HCT116 (cell line): Measurements from ENCODE around the gene NPHS1. TPM values are rescaled to one million over a fixed set of nuclear protein-coding genes. Genes with fewer than 3 reads are reported as not detected.

ENCODE experiments used
- ATAC-seq: fragments of 200-7000 bp; cut with Tn5 transposase; 2 replicates; pipeline ENCODE4 v1.9.1; 2020; ENCODE audit warnings: mild to moderate bottlenecking, moderate library complexity
- BruUV-seq: library from RNA; stranded (reverse); fragments of 400-500 nt; replicated peaks from 2 replicates; lab custom pipeline; 2021; lab: Mats Ljungman, UMichigan
- CTCF ChIA-PET: fragments of 300-600 bp; sonication (Branson Sonifier 250); formaldehyde crosslinking; loops from one replicate; lab custom pipeline; 2021; ENCODE audit warnings: antibody characterized with exemption; lab: Charles Lee
- POLR2A ChIA-PET: fragments of 300-600, 350-600 bp; sonication (Branson Sonifier 250); formaldehyde crosslinking; loops from one replicate; lab custom pipeline; 2021; ENCODE audit warnings: antibody characterized with exemption; lab: Charles Lee
- RAD21 ChIA-PET, 2 experiments: fragments of 300-600 bp; sonication (Branson Sonifier 250); formaldehyde crosslinking; loops; one replicate each; lab custom pipeline; 2023; ENCODE audit warnings: low total read pairs in 2 of 2; ENCODE audit not compliant: uncharacterized antibody in 2 of 2, unreplicated experiment in 2 of 2, low non-redundant PET in 1 of 2; lab: Charles Lee
- DNase-seq: peaks from one replicate; pipeline ENCODE4 v3.0.0-alpha.2; 2010; ENCODE audit warnings: low read depth, low spot score
- H2AFZ ChIP-seq: fragments of 200-600 bp; shearing (Covaris generic), sonication (generic); 2 replicates; pipeline ENCODE4 v1.6.1; 2017; ENCODE audit warnings: low read depth, mixed run types, mixed read lengths, antibody characterized with exemption, low read length; ENCODE audit not compliant: poor library complexity, severe bottlenecking
- H3K27ac ChIP-seq: 2 replicates; pipeline ENCODE4 v1.5.1; 2012; ENCODE audit warnings: low read depth, low read length
- H3K27me3 ChIP-seq: fragments of 200-600 bp; sonication (generic); 2 replicates; pipeline ENCODE4 v1.6.1; 2016; ENCODE audit warnings: mixed run types, low read length, mixed read lengths; ENCODE audit not compliant: insufficient read depth
- H3K36me3 ChIP-seq, 2 experiments: fragments of 200-500 bp in 1 of 2; fragments of 200-600 bp in 1 of 2; sonication (Bioruptor generic) in 1 of 2; sonication (generic) in 1 of 2; 2 replicates each; pipeline versions ENCODE4 v1.5.1 to v1.6.1; 2014 to 2016; ENCODE audit warnings: low read length in 2 of 2, inconsistent platforms in 1 of 2, mixed read lengths in 1 of 2, mixed run types in 1 of 2; ENCODE audit not compliant: insufficient read depth in 2 of 2, control insufficient read depth in 1 of 2
- H3K4me1 ChIP-seq, 2 experiments: fragments of 200-600 bp in 1 of 2; sonication (generic) in 1 of 2; 2 replicates each; pipeline versions ENCODE4 v1.5.1 to v1.6.1; 2012 to 2017; ENCODE audit warnings: low read length in 2 of 2, inconsistent platforms in 1 of 2, mild to moderate bottlenecking in 1 of 2, mixed read lengths in 1 of 2, mixed run types in 1 of 2, moderate library complexity in 1 of 2; ENCODE audit not compliant: insufficient read depth in 2 of 2, control insufficient read depth in 1 of 2
- H3K4me2 ChIP-seq: fragments of 200-600 bp; sonication (generic); 2 replicates; pipeline ENCODE4 v1.6.1; 2017; ENCODE audit warnings: mixed run types, low read length, mixed read lengths
- H3K4me3 ChIP-seq, 2 experiments: fragments of 200-600 bp in 1 of 2; sonication (generic) in 1 of 2; replicated peaks in 1 of 2; 2 replicates each; pipeline ENCODE4 v1.5.1; 2011 to 2016; ENCODE audit warnings: low read length in 2 of 2, control low read depth in 1 of 2, low read depth in 1 of 2, mild to moderate bottlenecking in 1 of 2, mixed read lengths in 1 of 2, mixed run types in 1 of 2
- H3K79me2 ChIP-seq: fragments of 200-600 bp; sonication (generic); 2 replicates; pipeline ENCODE4 v1.6.1; 2017; ENCODE audit warnings: mild to moderate bottlenecking, mixed run types, low read length, moderate library complexity, mixed read lengths; ENCODE audit not compliant: insufficient read depth
- H3K9ac ChIP-seq: fragments of 200-600 bp; sonication (generic); 2 replicates; pipeline ENCODE4 v1.6.1; 2016; ENCODE audit warnings: low read length, mixed read lengths
- H3K9me2 ChIP-seq: fragments of 200-600 bp; sonication (generic), shearing (Covaris generic); 2 replicates; pipeline ENCODE4 v1.6.1; 2017; ENCODE audit warnings: mixed run types, mild to moderate bottlenecking, moderate library complexity; ENCODE audit not compliant: insufficient read depth
- H3K9me3 ChIP-seq, 2 experiments: fragments of 200-500 bp in 1 of 2; fragments of 200-600 bp in 1 of 2; sonication (Bioruptor generic) in 1 of 2; sonication (generic) in 1 of 2; 2 replicates each; pipeline ENCODE4 v1.6.1; 2014 to 2017; ENCODE audit warnings: low read length in 2 of 2, mixed read lengths in 2 of 2, inconsistent platforms in 1 of 2, low read depth in 1 of 2, mild to moderate bottlenecking in 1 of 2, mixed run types in 1 of 2, moderate library complexity in 1 of 2; ENCODE audit not compliant: control insufficient read depth in 1 of 2, insufficient read depth in 1 of 2
- H4K20me1 ChIP-seq: fragments of 200-600 bp; sonication (generic), shearing (Covaris generic); 2 replicates; pipeline ENCODE4 v1.6.1; 2017; ENCODE audit warnings: mixed run types, mild to moderate bottlenecking, moderate library complexity; ENCODE audit not compliant: insufficient read depth
- ATF3 ChIP-seq: IDR thresholded peaks from 2 replicates; pipeline ENCODE4 v1.6.1; 2012
- CEBPB ChIP-seq: IDR thresholded peaks from 2 replicates; pipeline ENCODE4 v1.6.1; 2012; ENCODE audit warnings: low read depth
- ELF1 ChIP-seq: IDR thresholded peaks from 2 replicates; pipeline ENCODE4 v1.6.1; 2012; ENCODE audit warnings: low read depth, borderline replicate concordance
- FOSL1 ChIP-seq: IDR thresholded peaks from 2 replicates; pipeline ENCODE4 v1.6.1; 2012; ENCODE audit warnings: low read depth
- TCF7L2 ChIP-seq: IDR thresholded peaks from 2 replicates; pipeline ENCODE4 v1.7.0; 2011; ENCODE audit warnings: borderline replicate concordance, inconsistent platforms; ENCODE audit not compliant: insufficient read depth, insufficient read length; ENCODE audit errors: extremely low read depth
- YY1 ChIP-seq: IDR thresholded peaks from 2 replicates; pipeline ENCODE4 v1.6.1; 2011; ENCODE audit warnings: low read length, low read depth, moderate library complexity, mild to moderate bottlenecking; ENCODE audit not compliant: insufficient replicate concordance; ENCODE audit errors: extremely low read depth
- intact Hi-C: fragments of 100-400 bp; cut with micrococcal nuclease; formaldehyde crosslinking; loops from 2 replicates; pipeline ENCODE4 v1.10.0; 2022
- total RNA-seq: library from RNA; stranded (reverse); gene quantifications from one replicate; pipeline ENCODE4 v1.2.1, GENCODE V29; 2021; ENCODE audit not compliant: unreplicated experiment

Gene NPHS1
- total RNA-seq, 1 experiment from 2014 or later, result 0.57 TPM

DNA sequence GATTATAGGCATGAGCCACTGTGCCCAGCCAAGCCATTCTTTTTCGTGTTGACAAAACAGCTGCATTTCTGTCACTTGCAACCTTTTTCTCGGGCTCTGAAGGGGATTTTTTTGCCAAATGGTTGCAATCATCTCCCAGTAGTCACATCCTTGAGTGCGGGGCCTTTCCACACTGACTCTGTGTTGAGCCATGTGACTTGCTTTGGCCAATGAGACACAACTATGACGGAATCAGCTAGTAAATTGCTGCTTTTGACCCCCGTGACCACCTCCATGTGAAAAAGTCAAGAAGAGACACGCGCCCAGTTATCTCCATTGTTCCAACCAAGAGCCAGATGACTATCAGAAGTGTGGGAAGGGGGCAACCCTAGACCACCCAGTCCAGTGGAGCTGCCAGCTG, 18.3 kb downstream of the NPHS1 start:
- ChIA-PET RAD21 (no interaction called here), CTCF (no interaction called here), POLR2A (no interaction called here)
- Histone ChIP-seq H2AFZ (no peak overlapping the region), H3K36me3 (no peaks in the 10 kb centered on the region), H3K4me2 (no peak overlapping the region), H4K20me1 (no peaks in the 10 kb centered on the region), H3K9me3 (no peaks in the 10 kb centered on the region), H3K27me3 (peaks cover 39% of the 10 kb centered on the region; the same call in 1 of the 2 replicates), H3K79me2 (no peaks in the 10 kb centered on the region), H3K4me3 (no peak overlapping the region), H3K4me1 (no peaks in the 10 kb centered on the region), H3K9me2 (no peaks in the 10 kb centered on the region), H3K9ac (no peak overlapping the region), H3K27ac (no peak overlapping the region)
- TF ChIP-seq ATF3 (no peak), ELF1 (no peak), CEBPB (no peak)
- DNase-seq, result no peak
- BruUV-seq, result no TSS peak
- ATAC-seq, result no peak
- intact Hi-C loops, result no loop called here

- intact Hi-C loops, result no loop called here
- Histone ChIP-seq H3K36me3 (no peaks in the 10 kb centered on the region), H3K4me2 (no peak overlapping the region), H3K9me2 (no peaks in the 10 kb centered on the region), H3K9me3 (no peaks in the 10 kb centered on the region), H3K27me3 (peaks cover 38% of the 10 kb centered on the region; the same call in 1 of the 2 replicates), H4K20me1 (no peaks in the 10 kb centered on the region), H3K9ac (no peak overlapping the region), H3K4me3 (no peak overlapping the region), H3K4me1 (no peaks in the 10 kb centered on the region), H3K79me2 (no peaks in the 10 kb centered on the region), H3K27ac (no peak overlapping the region), H2AFZ (no peak overlapping the region)
- POLR2A ChIA-PET, result no interaction called here
- CTCF ChIA-PET, result no interaction called here
- BruUV-seq, result no TSS peak
- TF ChIP-seq YY1 (no peak), FOSL1 (no peak), TCF7L2 (no peak)
- RAD21 ChIA-PET, result no interaction called here
- ATAC-seq, result no peak
- DNase-seq, result no peak
Observed at GRCh38 chr19:35832054-35832453, 20.2 kb downstream of the NPHS1 start.
